Lower leg skin (tissue), 3 donors: ENCODE results near the gene WARS2.

Experiments used
- POLR2A ChIP-seq, 2 donors: fragments of 450-650 bp; IDR thresholded peaks; one replicate each; pipeline ENCODE4 v1.6.1; 2016 to 2017; ENCODE audit warnings: antibody characterized with exemption in 2 of 2, mild to moderate bottlenecking in 1 of 2, moderate library complexity in 1 of 2
- TF ChIP-seq, protein P1 (sequence below), 3 donors: fragments of 450-650 bp; IDR thresholded peaks; one replicate each; pipeline ENCODE4 v1.5.1; 2016; ENCODE audit warnings: antibody characterized with exemption in 3 of 3, mild to moderate bottlenecking in 3 of 3, moderate library complexity in 2 of 3

DNA sequence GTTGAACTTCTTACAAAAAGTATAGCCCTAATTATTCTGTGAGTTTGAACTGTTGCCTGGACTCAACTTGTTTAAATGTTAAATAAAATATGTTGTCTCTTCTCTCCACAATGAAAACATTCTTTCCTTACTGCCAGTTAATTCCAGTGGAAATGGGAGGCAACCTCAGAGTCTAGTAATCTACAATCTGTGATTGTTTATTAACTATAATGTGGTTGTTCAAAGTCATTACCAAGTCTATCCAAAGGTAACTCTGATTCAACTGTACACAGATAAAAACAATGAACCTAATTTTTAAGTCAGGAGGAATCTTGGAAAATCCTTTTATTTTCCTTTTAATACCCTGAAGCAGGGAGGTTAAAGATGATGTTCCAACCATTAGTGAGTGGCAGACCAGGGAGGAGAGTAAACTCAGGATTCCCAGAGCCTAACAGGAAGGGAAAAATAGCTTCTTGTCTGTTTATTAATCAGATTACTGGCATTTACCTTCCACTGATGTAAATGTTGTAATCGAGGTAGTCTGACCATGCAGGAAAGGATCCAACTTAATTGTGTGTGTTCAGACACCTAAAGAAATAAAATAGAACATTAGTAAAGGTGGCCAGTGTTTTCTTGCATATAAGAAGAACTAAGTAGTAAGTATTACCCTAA is 95.2 kb downstream of the WARS2 start:
- TF ChIP-seq POLR2A (IDR thresholded peaks at IDR 0.05): no peak
- TF ChIP-seq, protein P1, sequence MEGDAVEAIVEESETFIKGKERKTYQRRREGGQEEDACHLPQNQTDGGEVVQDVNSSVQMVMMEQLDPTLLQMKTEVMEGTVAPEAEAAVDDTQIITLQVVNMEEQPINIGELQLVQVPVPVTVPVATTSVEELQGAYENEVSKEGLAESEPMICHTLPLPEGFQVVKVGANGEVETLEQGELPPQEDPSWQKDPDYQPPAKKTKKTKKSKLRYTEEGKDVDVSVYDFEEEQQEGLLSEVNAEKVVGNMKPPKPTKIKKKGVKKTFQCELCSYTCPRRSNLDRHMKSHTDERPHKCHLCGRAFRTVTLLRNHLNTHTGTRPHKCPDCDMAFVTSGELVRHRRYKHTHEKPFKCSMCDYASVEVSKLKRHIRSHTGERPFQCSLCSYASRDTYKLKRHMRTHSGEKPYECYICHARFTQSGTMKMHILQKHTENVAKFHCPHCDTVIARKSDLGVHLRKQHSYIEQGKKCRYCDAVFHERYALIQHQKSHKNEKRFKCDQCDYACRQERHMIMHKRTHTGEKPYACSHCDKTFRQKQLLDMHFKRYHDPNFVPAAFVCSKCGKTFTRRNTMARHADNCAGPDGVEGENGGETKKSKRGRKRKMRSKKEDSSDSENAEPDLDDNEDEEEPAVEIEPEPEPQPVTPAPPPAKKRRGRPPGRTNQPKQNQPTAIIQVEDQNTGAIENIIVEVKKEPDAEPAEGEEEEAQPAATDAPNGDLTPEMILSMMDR (IDR thresholded peaks at IDR 0.05): no peak
